ENCODE results near the gene MZF1.
A peak's percentile ranks its signal among the peaks of the same experiment; 100 is the strongest.
"Not testable (repeated sequence)": the region's sequence is repeated elsewhere in the genome, so short reads cannot be mapped to it uniquely, and the experiment has no call there.

MZF1 gene

GRCh38 chr19:58554494-58555368, 18.4 kb downstream of the MZF1 start, which contains the start of gene CHMP2A:
Gene CHMP2A, minus strand, starts transcription at chr19:58555105. Its CDS starts 893 bp downstream, at chr19:58554212.
- DNase-seq: peak; percentile 96

- DNase-seq: no peak
Observed at GRCh38 chr19:58553799-58554493, 19.2 kb downstream of the MZF1 start.

- no peak for DNase-seq
Observed at GRCh38 chr19:58552655-58553054, 20.5 kb downstream of the MZF1 start.

- DNase-seq: no peak
Observed at GRCh38 chr19:58551577-58552471, 21.3 kb downstream of the MZF1 start.

- no peak for DNase-seq
Observed at GRCh38 chr19:58551123-58551497, 22.0 kb downstream of the MZF1 start.

- no peak for DNase-seq
Observed at GRCh38 chr19:58550362-58551122, 22.6 kb downstream of the MZF1 start.

GRCh38 chr19:58549664-58550361, 23.3 kb downstream of the MZF1 start:
- no peak for DNase-seq

- DNase-seq: no peak
Observed at GRCh38 chr19:58548859-58549663, 24.1 kb downstream of the MZF1 start.

GRCh38 chr19:58547323-58548312, 25.5 kb downstream of the MZF1 start:
- DNase-seq: no peak

- DNase-seq: no peak
Observed at GRCh38 chr19:58546019-58546530, 27.1 kb downstream of the MZF1 start.

- no peak for DNase-seq
Observed at GRCh38 chr19:58545286-58546018, 27.7 kb downstream of the MZF1 start.

GRCh38 chr19:58544591-58545285, 28.4 kb downstream of the MZF1 start:
- DNase-seq: peak; percentile 72

GRCh38 chr19:58543826-58544590, 29.1 kb downstream of the MZF1 start, which contains the start of gene TRIM28:
Gene TRIM28, plus strand, starts transcription at chr19:58544064. Its CDS starts 694 bp downstream, at chr19:58544758.
- DNase-seq: peak; percentile 100

- not testable (repeated sequence) for DNase-seq
Observed at GRCh38 chr19:58542641-58543372, 30.3 kb downstream of the MZF1 start.

GRCh38 chr19:58539169-58539559, 34.0 kb downstream of the MZF1 start:
- DNase-seq: not testable (repeated sequence)
